ENCODE data around the gene SEZ6L.

Gene SEZ6L

GRCh38 chr22:26432619-26433311 is 263.5 kb downstream of the SEZ6L start:
- FAIRE-seq = no peak

All from TTC549 (cell line).